Lung (tissue), 12 donors: ENCODE results near the gene FMN1. TPM values are rescaled to one million over a fixed set of nuclear protein-coding genes. Genes with fewer than 3 reads are reported as not detected.

Experiments
- ATAC-seq: fragments of 200-7000 bp; cut with Tn5 transposase; one replicate; pipeline ENCODE4 v1.9.1; 2020; ENCODE audit warnings: moderate number of reproducible peaks; ENCODE audit not compliant: insufficient read depth, low FRiP score
- DNase-seq, 3 donors: peaks; one replicate each; pipeline ENCODE4 v3.0.0-alpha.2; 2013 to 2017
- H3K27ac ChIP-seq, 2 donors: one replicate each; pipeline ENCODE4 v1.5.1; 2013; ENCODE audit warnings: mild to moderate bottlenecking in 2 of 2, moderate library complexity in 2 of 2, control low read depth in 1 of 2, inconsistent platforms in 1 of 2, low read depth in 1 of 2, low read length in 1 of 2
- H3K27me3 ChIP-seq, 3 donors: one replicate each; pipeline ENCODE4 v1.5.1; 2013; ENCODE audit warnings: low read length in 2 of 3; ENCODE audit not compliant: control insufficient read depth in 3 of 3, insufficient read depth in 3 of 3
- H3K36me3 ChIP-seq, 4 donors: one replicate each; pipeline ENCODE4 v1.5.1; 2013; ENCODE audit warnings: low read length in 4 of 4, mild to moderate bottlenecking in 1 of 4, moderate library complexity in 1 of 4; ENCODE audit not compliant: control insufficient read depth in 4 of 4, insufficient read depth in 4 of 4
- H3K4me1 ChIP-seq, 5 donors: one replicate each; pipeline ENCODE4 v1.5.1; 2013; ENCODE audit warnings: low read length in 5 of 5, mild to moderate bottlenecking in 2 of 5, moderate library complexity in 1 of 5; ENCODE audit not compliant: control insufficient read depth in 5 of 5, insufficient read depth in 5 of 5
- H3K4me3 ChIP-seq: one replicate; pipeline ENCODE4 v1.5.1; 2013; ENCODE audit warnings: mild to moderate bottlenecking, control low read depth, moderate library complexity
- H3K9ac ChIP-seq, 2 donors: one replicate each; pipeline ENCODE4 v1.5.1; 2013; ENCODE audit warnings: low read length in 2 of 2, control low read depth in 1 of 2; ENCODE audit not compliant: insufficient read depth in 1 of 2
- H3K9me3 ChIP-seq, 4 donors: one replicate each; pipeline ENCODE4 v1.5.1; 2013; ENCODE audit warnings: low read length in 3 of 4, mild to moderate bottlenecking in 1 of 4, moderate library complexity in 1 of 4; ENCODE audit not compliant: control insufficient read depth in 4 of 4, insufficient read depth in 3 of 4
- CTCF ChIP-seq: IDR thresholded peaks from 2 replicates; pipeline ENCODE4 v1.5.1; 2012; ENCODE audit warnings: mild to moderate bottlenecking; ENCODE audit errors: control extremely low read depth, extremely low read depth
- WGBS, 2 donors: extraction: QIAGEN DNeasy Blood & Tissue Kit; methylation state at CpG; one replicate each; pipeline ENCODE4 v1.1.7; 2013; 5-methylcytosine and 5-hydroxymethylcytosine counted together
- polyA plus RNA-seq, 2 donors: library from polyadenylated mRNA; stranded (reverse); fragments of 200-250 nt; gene quantifications; one replicate each; pipeline ENCODE4 v1.2.1, GENCODE V29; 2013
- total RNA-seq, 2 donors: library from RNA; depleted of rRNA in 1 of 2; stranded (reverse); fragments of >200 nt in 1 of 2; gene quantifications; one replicate each; pipeline ENCODE4 v1.2.1, GENCODE V29; 2014 to 2021
- donor health status: control.
- donor health status: control.
- donor health status: Bipolar disorder and iron deficiency.
- donor health status: healthy.
- donor health status: DM: yes; HTN: yes; CAD: no.

Gene FMN1
- total and polyA plus RNA-seq, 4 donors = 4.6 to 45.2 (median 15.7) TPM

DNA sequence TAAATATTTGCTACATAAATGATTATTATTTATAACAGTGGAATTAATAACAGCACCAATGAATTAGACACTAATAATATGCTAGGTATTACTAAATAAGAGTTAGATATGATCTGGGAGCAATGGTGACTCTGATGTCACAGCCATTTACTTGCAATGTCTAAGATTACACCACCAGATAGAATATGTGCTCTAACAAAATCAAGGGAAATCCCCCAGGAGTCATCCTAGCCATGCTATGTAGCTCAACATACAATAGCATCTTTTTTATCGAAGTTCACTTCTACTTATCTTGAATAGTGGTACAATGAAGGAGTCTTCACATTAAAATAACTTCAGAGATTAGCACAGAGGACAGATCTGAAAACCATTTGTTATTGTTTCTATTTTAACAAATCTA, 154.0 kb downstream of the FMN1 start:
- Histone ChIP-seq H3K27me3 (no peaks in the 10 kb centered on the region), H3K36me3 (no peaks in the 10 kb centered on the region), H3K4me1 (no peaks in the 10 kb centered on the region), H3K9me3 (peaks cover 0 to 9% (median 0%) of the 10 kb centered on the region in 4 donors), H3K27ac (no peak overlapping the region), H3K4me3 (no peak overlapping the region), H3K9ac (no peak overlapping the region)
- DNase-seq (no peak), ATAC-seq (no peak)
- 86 to 93% methylated on average over 1 of the region's 1 CpG for WGBS, 2 donors
- no peak for TF ChIP-seq CTCF

GRCh38 chr15:33034588-33034987, 159.9 kb downstream of the FMN1 start:
- Histone ChIP-seq H3K9me3 (no peaks in the 10 kb centered on the region), H3K4me3 (no peak overlapping the region), H3K36me3 (no peaks in the 10 kb centered on the region), H3K9ac (no peak overlapping the region), H3K27me3 (no peaks in the 10 kb centered on the region), H3K4me1 (peaks cover 0 to 1% (median 0%) of the 10 kb centered on the region in 5 donors), H3K27ac (no peak overlapping the region)
- no peak for TF ChIP-seq CTCF
- DNase-seq (no peak), ATAC-seq (no peak)

GRCh38 chr15:33032053-33032452, 162.5 kb downstream of the FMN1 start:
- Histone ChIP-seq H3K36me3 (no peaks in the 10 kb centered on the region), H3K4me3 (no peak overlapping the region), H3K4me1 (peaks cover 0 to 3% (median 0%) of the 10 kb centered on the region in 5 donors), H3K27me3 (no peaks in the 10 kb centered on the region), H3K9ac (no peak overlapping the region), H3K27ac (no peak overlapping the region), H3K9me3 (no peaks in the 10 kb centered on the region)
- ATAC-seq (no peak), DNase-seq (no peak)
- TF ChIP-seq CTCF = no peak
- 70 to 74% methylated on average over 4 of the region's 4 CpGs for WGBS, 2 donors

- DNase-seq = no peak
Observed at GRCh38 chr15:33031324-33031821, 163.1 kb downstream of the FMN1 start.

More at GRCh38 chr15:33031324-33031821, 163.1 kb downstream of the FMN1 start:
- TF ChIP-seq CTCF = no peak
- Histone ChIP-seq H3K27ac (no peak overlapping the region), H3K9ac (no peak overlapping the region), H3K9me3 (no peaks in the 10 kb centered on the region), H3K4me1 (peaks cover 0 to 3% (median 0%) of the 10 kb centered on the region in 5 donors), H3K4me3 (no peak overlapping the region), H3K27me3 (no peaks in the 10 kb centered on the region), H3K36me3 (no peaks in the 10 kb centered on the region)
- ATAC-seq = no peak
- WGBS, 2 donors = 75 to 81% methylated on average over 5 of the region's 5 CpGs
